Pulmonary artery endothelial cell (primary cell): Measurements from ENCODE around the gene TMEM179. TPM values are rescaled to one million over a fixed set of nuclear protein-coding genes. Genes with fewer than 3 reads are reported as not detected.

Source experiments
- DNase-seq: peaks from one replicate; pipeline ENCODE4 v3.0.0-alpha.2; 2011; ENCODE audit warnings: low read depth, low spot score
- total RNA-seq: library from RNA; depleted of rRNA; stranded (reverse); fragments of >200 nt; gene quantifications from 2 replicates; pipeline ENCODE4 v1.2.3, GENCODE V29; 2014

Gene TMEM179
- total RNA-seq, 1 donor from 2014 or later: 0.13 TPM

GRCh38 chr14:104545942-104546501 lies 58.5 kb downstream of the TMEM179 start:
- no peak for DNase-seq

GRCh38 chr14:104545151-104545941 lies 59.2 kb downstream of the TMEM179 start:
- no peak for DNase-seq

- DNase-seq: no peak
Measured at GRCh38 chr14:104544362-104544961, 60.1 kb downstream of the TMEM179 start.

GRCh38 chr14:104542871-104543830 lies 61.4 kb downstream of the TMEM179 start:
- no peak for DNase-seq

GRCh38 chr14:104541905-104542465 lies 62.6 kb downstream of the TMEM179 start:
- no peak for DNase-seq

Other genes starting within 250 kb of the TMEM179 start
- gene C14orf180, start 25.0 kb downstream of the TMEM179 start, total RNA-seq: not detected in 2 replicates
- gene INF2, start 84.8 kb upstream of the TMEM179 start, total RNA-seq: 48.9 and 67.8 TPM in 2 replicates
- gene ADSS1, start 119.5 kb upstream of the TMEM179 start, total RNA-seq: 1.2 and 2.8 TPM in 2 replicates
- 87.3 and 95.4 TPM in 2 replicates for gene SIVA1, start 148.4 kb upstream of the TMEM179 start, total RNA-seq
- 224 and 229 TPM in 2 replicates for gene AKT1, start 191.0 kb upstream of the TMEM179 start, total RNA-seq
- 3.9 and 5.2 TPM in 2 replicates for gene ZBTB42, start 196.3 kb upstream of the TMEM179 start, total RNA-seq